Adrenal gland (tissue), 5 donors: Measurements from ENCODE around the gene E2F1.

Experiments
- CTCF ChIP-seq, 6 experiments: fragments of 450-650 bp in 4 of 6; fragments of 200-600 bp in 2 of 6; sonication (generic) in 1 of 6; IDR thresholded peaks; 1 replicate in 5 of 6; 2 replicates in 1 of 6; pipeline versions ENCODE4 v1.5.1 to v1.8.0; 2016 to 2021; ENCODE audit warnings: antibody characterized with exemption in 6 of 6, mild to moderate bottlenecking in 2 of 6, moderate library complexity in 1 of 6
- POLR2A ChIP-seq, 2 donors: fragments of 450-650 bp; IDR thresholded peaks; one replicate each; pipeline ENCODE4 v1.6.1; 2017; ENCODE audit warnings: antibody characterized with exemption in 2 of 2, mild to moderate bottlenecking in 2 of 2, moderate library complexity in 1 of 2
- donor health status: DM: no; HTN: no; CAD: no.

DNA sequence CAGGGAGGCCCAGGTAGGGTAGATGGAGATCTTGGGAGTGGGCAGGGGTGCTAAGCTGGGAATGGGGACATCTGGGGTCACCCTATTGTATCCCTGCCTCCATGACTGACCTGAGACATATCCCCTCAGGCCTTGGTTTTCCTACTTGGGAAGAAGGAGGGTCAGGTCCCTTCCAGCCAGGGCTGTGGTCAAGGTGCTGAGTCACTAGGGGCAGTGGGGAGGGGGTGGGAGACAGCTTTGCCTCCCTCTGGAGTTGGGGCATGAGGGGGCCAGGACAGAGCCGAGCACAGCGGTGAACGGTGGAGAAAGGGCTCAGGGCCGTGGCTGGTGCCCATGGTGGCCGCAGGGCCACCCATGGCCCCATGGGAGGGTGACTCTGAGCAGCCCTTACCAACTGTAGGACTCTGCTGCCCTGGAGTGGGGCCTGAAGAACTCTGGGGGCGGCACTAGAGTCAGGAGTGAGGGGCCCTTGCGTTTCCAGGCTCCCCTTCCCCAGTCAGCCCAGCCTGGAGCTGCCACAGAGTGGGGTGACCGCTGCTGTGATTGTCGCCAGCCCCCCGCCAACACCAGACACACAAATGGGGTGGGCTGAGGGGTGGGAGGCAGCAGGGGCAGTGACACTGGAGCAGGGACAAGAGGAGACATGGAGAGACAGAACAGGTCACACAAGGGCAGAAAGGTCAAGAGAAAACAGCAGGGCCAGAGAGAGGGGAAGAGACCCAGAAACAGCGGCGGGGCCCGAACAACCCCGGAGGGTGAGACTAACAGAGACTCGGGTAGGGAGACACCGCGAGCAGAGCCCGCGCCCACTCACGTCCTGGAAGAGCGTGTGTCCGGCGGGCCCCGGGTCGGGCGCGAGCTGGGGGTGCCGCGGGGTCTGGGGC lies 12.5 kb downstream of the E2F1 start:
- TF ChIP-seq CTCF (IDR thresholded peaks at IDR 0.05) (no peak), POLR2A (IDR thresholded peaks at IDR 0.05) (no peak)
